GM06990 (cell line): ENCODE data around the gene FAM81A.

Experiments
- DNase-seq: peaks from one replicate; pipeline ENCODE4 v3.0.0-alpha.2; 2011; ENCODE audit not compliant: insufficient read length; ENCODE audit errors: extremely low read depth
- H3K27me3 ChIP-seq: replicated peaks from 2 replicates; pipeline ENCODE4 v1.6.0; 2011; ENCODE audit warnings: low read length; ENCODE audit not compliant: control insufficient read depth, insufficient read depth
- H3K36me3 ChIP-seq: 2 replicates; pipeline ENCODE4 v1.5.1; 2011; ENCODE audit warnings: low read length; ENCODE audit not compliant: control insufficient read depth, insufficient read depth
- H3K4me3 ChIP-seq: replicated peaks from 2 replicates; pipeline ENCODE4 v1.5.1; 2011; ENCODE audit warnings: low read depth, mild to moderate bottlenecking, control low read depth, low read length
- TF ChIP-seq, protein P1 (sequence below): IDR thresholded peaks from 2 replicates; pipeline ENCODE4 v1.5.1; 2011; ENCODE audit warnings: low read length, control low read depth, mild to moderate bottlenecking, inconsistent platforms; ENCODE audit not compliant: insufficient read depth, poor library complexity, severe bottlenecking

FAM81A gene

DNA sequence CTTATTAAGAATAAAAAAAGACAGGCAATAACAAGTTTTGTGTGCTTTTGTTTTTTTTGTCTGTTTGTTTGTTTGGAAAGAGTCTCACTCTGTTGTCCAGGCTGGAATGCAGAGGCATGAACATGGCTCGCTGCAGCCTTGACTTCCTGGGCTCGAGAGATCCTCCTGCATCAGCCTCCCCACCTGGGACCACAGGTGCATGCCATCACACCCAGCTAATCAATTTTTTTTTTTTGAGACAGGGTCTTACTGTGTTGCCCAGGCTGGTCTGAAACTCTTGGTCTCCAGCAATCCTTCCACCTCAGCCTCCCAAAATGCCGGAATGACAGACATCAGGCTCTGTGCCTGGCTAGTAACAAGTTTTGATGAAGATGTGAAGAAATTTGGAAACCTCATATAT, 100.5 kb downstream of the FAM81A start:
- H3K27me3 ChIP-seq: no peaks in the 10 kb centered on the region
- no peak overlapping the region for H3K4me3 ChIP-seq
- DNase-seq: no peak
- TF ChIP-seq, protein P1, sequence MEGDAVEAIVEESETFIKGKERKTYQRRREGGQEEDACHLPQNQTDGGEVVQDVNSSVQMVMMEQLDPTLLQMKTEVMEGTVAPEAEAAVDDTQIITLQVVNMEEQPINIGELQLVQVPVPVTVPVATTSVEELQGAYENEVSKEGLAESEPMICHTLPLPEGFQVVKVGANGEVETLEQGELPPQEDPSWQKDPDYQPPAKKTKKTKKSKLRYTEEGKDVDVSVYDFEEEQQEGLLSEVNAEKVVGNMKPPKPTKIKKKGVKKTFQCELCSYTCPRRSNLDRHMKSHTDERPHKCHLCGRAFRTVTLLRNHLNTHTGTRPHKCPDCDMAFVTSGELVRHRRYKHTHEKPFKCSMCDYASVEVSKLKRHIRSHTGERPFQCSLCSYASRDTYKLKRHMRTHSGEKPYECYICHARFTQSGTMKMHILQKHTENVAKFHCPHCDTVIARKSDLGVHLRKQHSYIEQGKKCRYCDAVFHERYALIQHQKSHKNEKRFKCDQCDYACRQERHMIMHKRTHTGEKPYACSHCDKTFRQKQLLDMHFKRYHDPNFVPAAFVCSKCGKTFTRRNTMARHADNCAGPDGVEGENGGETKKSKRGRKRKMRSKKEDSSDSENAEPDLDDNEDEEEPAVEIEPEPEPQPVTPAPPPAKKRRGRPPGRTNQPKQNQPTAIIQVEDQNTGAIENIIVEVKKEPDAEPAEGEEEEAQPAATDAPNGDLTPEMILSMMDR: no peak
- H3K36me3 ChIP-seq: no peaks in the 10 kb centered on the region

DNA sequence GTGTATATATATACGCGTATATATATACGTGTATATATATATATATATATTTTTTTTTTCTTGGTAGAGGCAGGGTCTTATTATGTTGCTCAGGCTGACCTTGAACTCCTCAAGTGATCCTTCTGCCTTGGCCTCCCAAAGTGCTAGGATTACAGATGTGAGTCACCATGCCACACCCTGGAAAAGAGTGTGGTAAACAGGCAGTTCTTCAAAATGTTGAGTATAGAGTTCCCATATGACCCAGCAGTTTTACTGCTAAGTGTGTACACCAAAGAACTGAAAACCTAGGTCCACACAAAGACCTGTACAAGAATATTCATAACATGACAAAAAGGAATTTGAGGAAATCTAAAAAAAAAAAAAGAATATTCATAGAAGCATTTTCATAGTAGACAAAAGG, 101.8 kb downstream of the FAM81A start:
- TF ChIP-seq, protein P1: no peak
- DNase-seq: no peak

DNA sequence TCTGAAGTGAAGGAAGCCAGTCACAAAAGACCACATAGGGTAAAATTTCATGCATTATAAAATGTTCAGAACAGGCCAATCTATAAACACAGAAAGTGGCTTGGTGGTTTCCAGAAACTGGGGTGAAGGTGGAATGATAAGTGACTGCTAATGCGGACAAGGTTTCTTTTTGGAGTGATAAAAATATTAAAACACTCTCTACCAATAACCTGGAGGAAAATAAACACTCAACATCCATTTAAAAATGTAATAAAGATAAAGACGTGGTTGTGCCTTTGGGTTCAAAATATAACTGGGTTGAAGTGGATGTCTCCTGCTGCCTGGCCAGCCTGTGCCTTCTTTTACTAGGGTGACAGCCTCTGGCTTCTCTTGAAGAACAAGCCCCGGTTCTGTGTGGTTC, 102.7 kb downstream of the FAM81A start:
- TF ChIP-seq, protein P1: no peak
- H3K36me3 ChIP-seq: no peaks in the 10 kb centered on the region
- no peaks in the 10 kb centered on the region for H3K27me3 ChIP-seq
- no peak overlapping the region for H3K4me3 ChIP-seq
- no peak for DNase-seq

More for the DNA sequence above, 101.8 kb downstream of the FAM81A start:
- no peaks in the 10 kb centered on the region for H3K27me3 ChIP-seq
- H3K36me3 ChIP-seq: no peaks in the 10 kb centered on the region
- no peak overlapping the region for H3K4me3 ChIP-seq

DNA sequence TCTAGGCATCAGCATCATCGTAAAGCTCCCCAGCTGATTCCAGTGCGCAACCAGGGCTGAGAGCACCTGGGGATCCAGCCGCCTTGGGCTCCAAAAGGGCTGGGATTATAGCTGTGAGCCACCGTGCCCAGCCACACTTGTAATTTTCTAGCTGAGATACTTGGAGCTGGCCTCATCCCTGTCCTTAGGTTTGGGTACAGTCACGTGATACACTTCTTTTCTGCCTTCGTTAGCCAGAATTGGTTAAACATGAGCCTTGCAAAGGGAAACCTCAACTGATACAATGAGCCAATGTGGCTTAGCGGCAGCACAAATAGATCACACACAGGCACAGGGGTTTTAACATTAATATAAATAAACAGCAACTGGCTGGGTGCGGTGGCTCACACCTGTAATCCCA, 103.8 kb downstream of the FAM81A start:
- no peak overlapping the region for H3K4me3 ChIP-seq
- DNase-seq: no peak
- TF ChIP-seq, protein P1: no peak
- H3K36me3 ChIP-seq: no peaks in the 10 kb centered on the region
- H3K27me3 ChIP-seq: no peaks in the 10 kb centered on the region

DNA sequence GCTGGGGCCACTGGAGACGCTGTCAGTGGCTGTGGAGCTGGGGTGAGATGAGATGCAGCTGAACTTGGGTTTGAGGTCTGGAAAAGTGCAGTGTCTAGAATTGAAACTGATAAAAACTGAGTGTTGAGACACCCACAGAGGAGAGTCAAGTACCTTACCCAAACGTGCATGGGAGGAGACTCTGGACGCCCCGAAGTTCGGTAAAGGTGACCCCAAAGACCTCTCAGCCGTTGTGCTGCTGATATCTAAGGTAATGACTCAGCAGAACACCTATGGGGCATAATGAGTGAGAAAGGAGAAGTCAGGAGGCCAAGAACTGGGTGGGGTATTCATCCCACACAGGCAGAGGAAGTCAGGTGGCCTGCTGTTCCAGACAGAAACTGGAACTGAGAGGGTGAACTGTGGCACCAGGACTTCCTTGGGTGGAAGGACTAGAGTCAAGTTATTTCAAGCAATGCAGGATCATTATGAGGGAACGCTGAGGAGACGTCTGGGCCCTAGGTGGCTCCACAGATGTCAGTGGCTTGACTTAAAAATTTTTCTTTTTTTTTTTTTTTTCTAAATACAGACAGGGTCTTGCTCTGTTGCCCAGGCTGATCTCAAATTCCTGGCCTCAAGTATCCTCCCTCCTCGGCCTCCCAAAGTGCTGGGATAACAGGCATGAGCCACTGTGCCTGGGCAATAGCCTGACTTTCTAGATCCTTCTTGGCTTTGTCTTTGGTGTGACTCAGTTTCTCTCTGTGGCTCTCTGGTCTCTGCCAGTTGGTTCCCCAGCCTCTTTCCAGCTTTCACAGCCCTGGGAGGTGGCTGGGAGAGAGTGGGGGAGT, 105.9 kb downstream of the FAM81A start:
- Histone ChIP-seq H3K27me3 (no peaks in the 10 kb centered on the region), H3K4me3 (no peak overlapping the region), H3K36me3 (no peaks in the 10 kb centered on the region)
- TF ChIP-seq, protein P1: no peak
- peak; percentile 73 for DNase-seq
